ENCODE data around the gene PPIL4.

PPIL4 gene, protein sequence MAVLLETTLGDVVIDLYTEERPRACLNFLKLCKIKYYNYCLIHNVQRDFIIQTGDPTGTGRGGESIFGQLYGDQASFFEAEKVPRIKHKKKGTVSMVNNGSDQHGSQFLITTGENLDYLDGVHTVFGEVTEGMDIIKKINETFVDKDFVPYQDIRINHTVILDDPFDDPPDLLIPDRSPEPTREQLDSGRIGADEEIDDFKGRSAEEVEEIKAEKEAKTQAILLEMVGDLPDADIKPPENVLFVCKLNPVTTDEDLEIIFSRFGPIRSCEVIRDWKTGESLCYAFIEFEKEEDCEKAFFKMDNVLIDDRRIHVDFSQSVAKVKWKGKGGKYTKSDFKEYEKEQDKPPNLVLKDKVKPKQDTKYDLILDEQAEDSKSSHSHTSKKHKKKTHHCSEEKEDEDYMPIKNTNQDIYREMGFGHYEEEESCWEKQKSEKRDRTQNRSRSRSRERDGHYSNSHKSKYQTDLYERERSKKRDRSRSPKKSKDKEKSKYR

DNA sequence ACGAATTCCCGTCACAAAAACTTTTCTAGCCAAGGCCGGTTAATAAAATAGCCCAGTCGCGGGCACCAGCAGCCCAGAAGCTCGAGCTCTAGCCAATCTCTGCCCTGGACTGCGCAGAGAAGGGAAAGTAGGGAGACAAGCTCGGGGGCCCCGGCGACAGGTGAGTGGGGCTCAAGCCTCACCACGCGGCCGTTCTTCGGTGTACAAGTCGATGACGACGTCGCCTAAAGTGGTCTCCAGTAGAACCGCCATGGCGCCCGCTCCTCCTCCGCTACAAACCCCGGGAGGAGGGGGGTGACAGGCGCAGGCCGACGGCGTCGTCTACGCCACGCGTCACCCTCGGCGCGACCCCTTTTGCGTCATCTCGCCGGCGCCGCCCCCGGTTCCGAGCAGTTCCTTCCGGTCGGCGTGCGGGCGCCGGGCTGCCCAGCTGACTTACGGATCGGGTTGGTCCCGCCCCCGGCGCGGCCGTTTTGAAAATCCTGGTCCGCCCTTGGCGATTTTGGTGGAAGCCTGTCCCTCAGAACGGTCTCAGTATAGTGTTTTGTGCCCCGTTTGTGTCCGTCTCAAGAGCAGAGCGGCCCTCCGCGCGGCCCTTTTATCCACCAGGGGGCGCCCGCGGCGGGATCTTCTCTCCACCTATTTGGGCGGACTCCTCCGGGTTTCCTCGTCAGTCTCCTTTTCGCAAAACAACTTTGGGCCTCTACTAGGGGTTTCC lies at the start of gene PPIL4:
Gene PPIL4, minus strand, starts transcription at position 290 of the 718 bp plus-strand sequence. Its CDS starts 38 bp downstream, at position 252.
- H3K4me3 ChIP-seq (ENCODE audit: low read length): peak within 1 kb of the TSS; percentile 70
- H3K4me1 ChIP-seq (ENCODE audit: control insufficient read depth, low read depth, low read length): peaks cover 5% of the 10 kb centered on the region
- H3K9ac ChIP-seq (ENCODE audit: low read length): peak within 1 kb of the TSS; percentile 78
- peaks cover 6% of the 10 kb centered on the region for H3K27me3 ChIP-seq (ENCODE audit: control insufficient read depth, insufficient read depth, low read length)
- peak within 1 kb of the TSS; percentile 57 for H3K27ac ChIP-seq (ENCODE audit: low read length)
- H3K36me3 ChIP-seq (ENCODE audit: control insufficient read depth, low read depth, low read length): peaks cover under 1% of the 10 kb centered on the region
- no peaks in the 10 kb centered on the region for H3K9me3 ChIP-seq (ENCODE audit: control insufficient read depth, low read depth, low read length)

DNA sequence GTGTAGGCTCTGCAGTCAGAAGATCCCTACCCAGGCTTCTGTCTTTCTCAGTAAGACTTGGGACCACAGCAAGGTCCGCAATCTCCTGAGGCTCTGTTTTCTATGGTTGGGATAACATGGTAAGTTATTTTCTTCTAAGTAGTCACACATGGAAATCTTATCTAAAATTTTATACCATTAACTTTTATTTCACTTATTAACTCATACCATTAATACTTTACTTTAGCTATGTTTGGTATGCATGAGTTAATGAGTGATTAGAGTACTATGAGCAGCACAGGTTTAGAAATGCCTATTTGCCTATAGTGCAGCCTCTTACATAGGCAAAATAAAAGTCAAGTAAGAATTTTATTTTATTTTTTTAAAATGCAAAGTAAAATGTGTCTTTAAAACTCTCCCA lies 47.6 kb upstream of the PPIL4 start:
- H3K36me3 ChIP-seq (ENCODE audit: control insufficient read depth, low read depth, low read length): peaks cover 49% of the 10 kb centered on the region
- H3K27ac ChIP-seq (ENCODE audit: low read length): no peak overlapping the region
- no peak overlapping the region for H3K9ac ChIP-seq (ENCODE audit: low read length)
- no peaks in the 10 kb centered on the region for H3K27me3 ChIP-seq (ENCODE audit: control insufficient read depth, insufficient read depth, low read length)
- no peaks in the 10 kb centered on the region for H3K4me1 ChIP-seq (ENCODE audit: control insufficient read depth, low read depth, low read length)
- no peaks in the 10 kb centered on the region for H3K9me3 ChIP-seq (ENCODE audit: control insufficient read depth, low read depth, low read length)
- H3K4me3 ChIP-seq (ENCODE audit: low read length): no peak overlapping the region

DNA sequence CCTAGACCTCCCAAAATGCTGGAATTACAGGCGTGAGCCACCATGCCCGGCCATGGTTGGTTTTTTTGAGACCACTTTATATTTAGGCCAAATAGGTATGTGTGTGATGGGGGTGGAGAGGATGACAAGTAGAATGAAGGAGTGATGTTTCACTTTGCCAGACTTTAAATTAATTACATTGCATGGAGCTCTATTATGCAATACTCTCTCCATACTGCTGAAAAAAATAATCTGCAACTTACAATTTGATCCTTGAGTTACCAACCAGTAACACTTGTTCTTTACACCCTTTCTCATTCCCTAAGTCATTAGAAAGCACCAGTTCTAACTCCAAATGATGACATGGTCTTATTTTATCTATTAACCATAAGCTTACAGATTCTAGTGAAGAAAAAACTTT lies 47.1 kb upstream of the PPIL4 start:
- Histone ChIP-seq H3K9me3 (ENCODE audit: control insufficient read depth, low read depth, low read length) (no peaks in the 10 kb centered on the region), H3K27me3 (ENCODE audit: control insufficient read depth, insufficient read depth, low read length) (no peaks in the 10 kb centered on the region), H3K9ac (ENCODE audit: low read length) (no peak overlapping the region), H3K27ac (ENCODE audit: low read length) (no peak overlapping the region), H3K36me3 (ENCODE audit: control insufficient read depth, low read depth, low read length) (peaks cover 49% of the 10 kb centered on the region), H3K4me1 (ENCODE audit: control insufficient read depth, low read depth, low read length) (no peaks in the 10 kb centered on the region), H3K4me3 (ENCODE audit: low read length) (no peak overlapping the region)

DNA sequence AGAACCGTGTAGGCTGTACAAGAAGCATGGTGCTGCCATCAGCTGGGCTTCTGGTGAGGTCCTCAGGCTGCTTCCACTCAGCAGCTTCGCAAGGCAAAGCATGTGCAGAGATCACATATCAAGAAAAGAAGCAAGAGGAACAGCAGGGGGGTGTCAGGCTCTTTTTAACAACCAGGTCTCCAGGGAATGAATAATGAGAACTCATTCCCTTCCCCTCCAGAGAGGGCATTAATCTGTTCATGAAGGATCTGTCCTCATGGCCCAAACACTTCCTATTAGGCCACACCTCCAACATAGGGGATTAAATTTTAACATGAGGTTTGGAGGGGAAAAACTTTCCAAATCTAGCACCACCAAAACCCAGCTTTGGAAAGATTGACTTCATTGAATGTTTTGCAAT lies 40.3 kb upstream of the PPIL4 start:
- Histone ChIP-seq H3K4me1 (ENCODE audit: control insufficient read depth, low read depth, low read length) (no peaks in the 10 kb centered on the region), H3K4me3 (ENCODE audit: low read length) (no peak overlapping the region), H3K9ac (ENCODE audit: low read length) (no peak overlapping the region), H3K9me3 (ENCODE audit: control insufficient read depth, low read depth, low read length) (no peaks in the 10 kb centered on the region), H3K27ac (ENCODE audit: low read length) (no peak overlapping the region), H3K27me3 (ENCODE audit: control insufficient read depth, insufficient read depth, low read length) (no peaks in the 10 kb centered on the region), H3K36me3 (ENCODE audit: control insufficient read depth, low read depth, low read length) (peaks cover 55% of the 10 kb centered on the region)

DNA sequence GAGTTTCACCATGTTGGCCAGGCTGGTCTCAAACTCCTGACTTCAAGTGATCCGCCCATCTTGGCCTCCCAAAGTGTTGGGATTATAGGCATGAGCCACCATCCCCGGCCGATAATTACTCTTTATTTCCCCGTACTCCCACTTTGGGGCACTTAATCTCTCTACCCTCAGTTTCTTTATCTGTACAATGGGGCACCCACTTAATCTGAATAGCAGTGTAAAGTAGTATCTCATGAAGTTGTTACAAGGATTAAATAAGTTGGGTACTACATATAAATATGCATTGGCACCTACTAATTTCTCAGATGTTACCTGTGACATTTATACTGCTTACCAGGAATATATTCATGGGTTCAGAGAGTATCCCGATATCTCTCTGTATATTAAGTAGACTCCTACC lies 35.5 kb upstream of the PPIL4 start:
- Histone ChIP-seq H3K4me3 (ENCODE audit: low read length) (no peak overlapping the region), H3K4me1 (ENCODE audit: control insufficient read depth, low read depth, low read length) (no peaks in the 10 kb centered on the region), H3K9me3 (ENCODE audit: control insufficient read depth, low read depth, low read length) (no peaks in the 10 kb centered on the region), H3K27ac (ENCODE audit: low read length) (no peak overlapping the region), H3K36me3 (ENCODE audit: control insufficient read depth, low read depth, low read length) (peaks cover 42% of the 10 kb centered on the region), H3K9ac (ENCODE audit: low read length) (no peak overlapping the region), H3K27me3 (ENCODE audit: control insufficient read depth, insufficient read depth, low read length) (no peaks in the 10 kb centered on the region)

DNA sequence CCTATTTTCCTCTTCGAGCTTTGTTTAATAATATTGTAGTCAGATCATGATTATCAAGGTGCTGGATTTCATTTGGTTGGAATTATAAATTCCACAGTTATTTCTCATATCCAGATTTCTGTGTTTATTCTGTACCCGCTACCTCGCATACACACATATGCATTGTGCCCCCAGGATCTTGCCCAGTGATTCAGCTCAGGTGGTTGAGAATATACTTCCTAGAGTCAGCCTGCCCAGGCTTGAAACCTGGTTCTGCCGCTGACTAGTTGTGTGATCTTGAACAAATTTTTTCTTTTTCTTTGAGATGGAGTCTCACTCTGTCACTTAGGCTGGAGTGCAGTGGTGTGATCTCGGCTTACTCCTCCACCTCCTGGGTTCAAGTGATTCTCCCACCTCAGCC lies 35.0 kb upstream of the PPIL4 start:
- H3K27me3 ChIP-seq (ENCODE audit: control insufficient read depth, insufficient read depth, low read length): no peaks in the 10 kb centered on the region
- H3K4me1 ChIP-seq (ENCODE audit: control insufficient read depth, low read depth, low read length): no peaks in the 10 kb centered on the region
- peaks cover 41% of the 10 kb centered on the region for H3K36me3 ChIP-seq (ENCODE audit: control insufficient read depth, low read depth, low read length)

DNA sequence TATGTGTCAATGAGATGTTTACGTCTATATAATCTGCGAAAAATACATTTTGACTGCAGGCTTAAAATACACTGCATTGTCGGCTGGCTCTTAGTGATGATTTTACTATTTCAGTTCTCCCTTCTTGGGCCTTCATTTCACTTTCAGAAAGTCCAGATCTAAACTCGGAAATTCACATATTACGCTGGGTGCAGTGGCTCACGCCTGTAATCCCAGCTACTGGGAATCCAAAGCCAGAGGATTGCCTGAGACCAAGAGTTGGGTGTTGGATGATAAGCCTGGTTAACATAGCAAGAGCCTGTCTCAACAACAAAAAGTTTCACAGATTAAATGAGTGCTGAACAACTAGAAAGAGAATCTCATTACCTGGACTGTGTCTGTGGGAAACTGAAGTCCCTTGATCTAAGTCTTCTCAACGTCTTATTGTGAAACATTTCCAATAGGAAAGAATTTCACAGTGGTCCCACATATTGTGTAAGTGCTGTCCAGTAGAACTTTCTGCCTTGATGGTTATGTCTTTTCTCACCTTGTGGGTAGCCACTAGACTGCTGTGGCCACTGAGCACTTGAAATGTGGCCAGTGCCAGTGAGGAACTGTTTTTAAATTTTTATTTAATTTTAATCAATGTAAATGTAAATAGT lies 22.2 kb upstream of the PPIL4 start:
- Histone ChIP-seq H3K4me1 (ENCODE audit: control insufficient read depth, low read depth, low read length) (no peaks in the 10 kb centered on the region), H3K9ac (ENCODE audit: low read length) (no peak overlapping the region), H3K27me3 (ENCODE audit: control insufficient read depth, insufficient read depth, low read length) (peaks cover 8% of the 10 kb centered on the region), H3K9me3 (ENCODE audit: control insufficient read depth, low read depth, low read length) (no peaks in the 10 kb centered on the region), H3K4me3 (ENCODE audit: low read length) (no peak overlapping the region), H3K27ac (ENCODE audit: low read length) (no peak overlapping the region), H3K36me3 (ENCODE audit: control insufficient read depth, low read depth, low read length) (peaks cover 3% of the 10 kb centered on the region)

More for the DNA sequence above, 35.0 kb upstream of the PPIL4 start:
- Histone ChIP-seq H3K4me3 (ENCODE audit: low read length) (no peak overlapping the region), H3K9me3 (ENCODE audit: control insufficient read depth, low read depth, low read length) (no peaks in the 10 kb centered on the region), H3K27ac (ENCODE audit: low read length) (no peak overlapping the region), H3K9ac (ENCODE audit: low read length) (no peak overlapping the region)

DNA sequence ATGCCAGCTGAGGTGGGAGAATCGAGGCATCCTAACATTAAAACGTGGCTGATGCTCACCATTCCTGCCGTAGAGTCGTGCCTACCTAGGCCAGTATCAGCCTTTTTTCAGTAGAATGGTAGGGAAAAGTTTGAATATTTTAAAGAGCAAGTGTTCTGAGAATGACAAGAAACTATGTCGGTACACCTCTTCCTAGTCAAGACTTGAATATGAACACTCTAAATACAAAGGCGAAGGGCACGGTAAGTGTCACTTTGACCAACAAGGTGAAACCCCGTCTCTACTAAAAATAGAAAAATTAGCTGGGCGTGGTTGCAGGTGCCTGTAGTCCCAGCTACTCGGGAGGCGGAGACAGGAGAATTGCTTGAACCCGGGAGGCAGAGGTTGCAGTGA lies 21.3 kb upstream of the PPIL4 start:
- Histone ChIP-seq H3K9ac (ENCODE audit: low read length) (peak overlapping the region; percentile 89), H3K27me3 (ENCODE audit: control insufficient read depth, insufficient read depth, low read length) (peaks cover 8% of the 10 kb centered on the region), H3K4me1 (ENCODE audit: control insufficient read depth, low read depth, low read length) (no peaks in the 10 kb centered on the region), H3K9me3 (ENCODE audit: control insufficient read depth, low read depth, low read length) (no peaks in the 10 kb centered on the region), H3K36me3 (ENCODE audit: control insufficient read depth, low read depth, low read length) (peaks cover 3% of the 10 kb centered on the region), H3K27ac (ENCODE audit: low read length) (no peak overlapping the region), H3K4me3 (ENCODE audit: low read length) (peak overlapping the region; percentile 98)

DNA sequence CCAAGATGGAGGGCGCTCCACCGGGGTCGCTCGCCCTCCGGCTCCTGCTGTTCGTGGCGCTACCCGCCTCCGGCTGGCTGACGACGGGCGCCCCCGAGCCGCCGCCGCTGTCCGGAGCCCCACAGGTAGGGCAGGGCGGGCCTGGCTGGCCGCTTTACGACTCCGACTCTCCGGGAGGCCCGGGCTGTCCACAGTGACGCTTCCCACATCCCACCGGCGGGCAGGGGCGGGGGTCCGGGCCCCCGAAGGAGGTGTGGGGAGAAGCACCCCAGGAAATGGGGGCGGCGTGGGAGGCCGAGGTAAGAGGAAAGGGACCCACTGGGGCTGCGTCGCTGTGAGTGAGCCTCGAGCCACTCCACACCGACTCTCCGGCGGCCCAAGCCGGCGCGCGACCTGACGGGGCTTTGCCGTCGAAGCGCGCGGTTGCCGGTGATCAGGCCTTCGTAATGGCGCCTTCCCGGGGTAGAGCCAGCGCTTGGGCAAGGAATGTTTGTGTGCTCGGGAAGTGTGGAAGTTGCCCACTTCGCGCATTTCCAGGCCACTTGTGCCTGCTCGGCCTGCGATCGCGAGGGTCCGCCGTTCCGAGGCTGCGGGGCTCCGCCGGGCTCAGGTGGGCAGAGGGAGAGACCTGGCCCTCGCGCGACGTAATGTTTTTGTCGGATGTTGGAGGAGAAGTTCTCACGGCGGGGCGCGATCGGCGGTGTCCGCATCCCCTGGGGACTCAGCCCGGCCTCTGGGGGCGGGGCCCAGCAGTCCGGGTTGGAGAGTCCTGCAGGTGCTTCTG lies 20.8 kb upstream of the PPIL4 start:
- peak overlapping the region; percentile 89 for H3K9ac ChIP-seq (ENCODE audit: low read length)
- peaks cover 3% of the 10 kb centered on the region for H3K36me3 ChIP-seq (ENCODE audit: control insufficient read depth, low read depth, low read length)
- no peaks in the 10 kb centered on the region for H3K9me3 ChIP-seq (ENCODE audit: control insufficient read depth, low read depth, low read length)
- H3K27ac ChIP-seq (ENCODE audit: low read length): peak overlapping the region; percentile 53
- H3K27me3 ChIP-seq (ENCODE audit: control insufficient read depth, insufficient read depth, low read length): peaks cover 8% of the 10 kb centered on the region
- H3K4me1 ChIP-seq (ENCODE audit: control insufficient read depth, low read depth, low read length): no peaks in the 10 kb centered on the region
- peak overlapping the region; percentile 98 for H3K4me3 ChIP-seq (ENCODE audit: low read length)

DNA sequence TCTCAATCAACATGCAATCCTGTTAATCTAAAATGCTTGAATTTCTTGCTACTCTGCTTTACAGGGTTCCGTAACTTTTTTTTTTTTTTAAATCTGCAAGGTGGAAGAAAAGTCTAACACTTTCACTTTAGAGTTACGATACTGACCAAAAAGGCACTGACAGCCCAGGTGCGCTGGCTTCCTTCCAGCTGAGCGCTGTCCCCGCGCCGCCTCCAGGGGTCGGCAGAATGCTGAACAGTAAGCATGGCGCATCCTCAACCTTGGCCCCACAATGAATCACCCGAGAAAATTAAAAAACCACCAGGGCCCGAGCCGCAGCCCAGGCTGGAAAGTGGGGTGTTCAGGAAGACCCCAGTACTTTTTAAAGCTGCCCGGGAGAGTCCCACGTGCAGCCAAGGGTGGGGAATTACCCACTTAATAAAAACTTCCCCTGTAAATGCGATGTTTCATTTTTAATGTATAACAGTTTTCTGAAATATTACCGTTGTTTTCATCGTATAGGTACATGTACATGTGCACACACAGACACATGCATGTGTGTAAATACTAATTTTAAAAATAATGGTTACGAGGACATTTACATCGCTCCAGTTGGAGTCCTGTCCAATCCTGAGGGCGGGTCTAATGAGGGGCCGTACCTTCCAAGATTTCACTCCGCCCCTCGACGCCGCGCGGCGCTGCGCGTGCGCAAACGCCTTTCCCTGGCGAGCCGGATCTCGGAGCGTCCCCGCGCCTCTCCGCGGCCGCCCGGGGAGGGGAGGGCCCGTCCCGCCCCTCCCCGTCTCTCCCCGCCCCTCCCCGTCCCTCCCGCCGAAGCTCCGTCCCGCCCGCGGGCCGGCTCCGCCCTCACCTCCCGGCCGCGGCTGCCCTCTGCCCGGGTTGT lies 19.9 kb upstream of the PPIL4 start, which contains the start of gene GINM1:
Gene GINM1, plus strand, starts transcription at position 849 of the 883 bp plus-strand sequence. CDS start 40 bp downstream, outside the sequence.
- Histone ChIP-seq H3K36me3 (ENCODE audit: control insufficient read depth, low read depth, low read length) (peaks cover 3% of the 10 kb centered on the region), H3K4me1 (ENCODE audit: control insufficient read depth, low read depth, low read length) (no peaks in the 10 kb centered on the region), H3K4me3 (ENCODE audit: low read length) (peak within 1 kb of the TSS; percentile 98), H3K9me3 (ENCODE audit: control insufficient read depth, low read depth, low read length) (no peaks in the 10 kb centered on the region), H3K27ac (ENCODE audit: low read length) (peak within 1 kb of the TSS; percentile 53), H3K27me3 (ENCODE audit: control insufficient read depth, insufficient read depth, low read length) (peaks cover 8% of the 10 kb centered on the region), H3K9ac (ENCODE audit: low read length) (peak within 1 kb of the TSS; percentile 89)
